Measurements from ENCODE around the gene KCNJ1. TPM values are rescaled to one million over a fixed set of nuclear protein-coding genes. Genes with fewer than 3 reads are reported as not detected.

The KCNJ1 gene
- total and polyA plus RNA-seq, 2 experiments from 2014 or later = 0.16 TPM; not detected in 1

DNA sequence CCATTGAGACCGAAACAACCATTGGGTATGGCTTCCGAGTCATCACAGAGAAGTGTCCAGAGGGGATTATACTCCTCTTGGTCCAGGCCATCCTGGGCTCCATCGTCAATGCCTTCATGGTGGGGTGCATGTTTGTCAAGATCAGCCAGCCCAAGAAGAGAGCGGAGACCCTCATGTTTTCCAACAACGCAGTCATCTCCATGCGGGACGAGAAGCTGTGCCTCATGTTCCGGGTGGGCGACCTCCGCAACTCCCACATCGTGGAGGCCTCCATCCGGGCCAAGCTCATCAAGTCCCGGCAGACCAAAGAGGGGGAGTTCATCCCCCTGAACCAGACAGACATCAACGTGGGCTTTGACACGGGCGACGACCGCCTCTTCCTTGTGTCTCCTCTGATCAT, 44.6 kb upstream of the KCNJ1 start:
- H3F3A ChIP-seq (replicated peaks; ENCODE audit: low read depth) = no peaks in the 10 kb centered on the region
- peaks cover 21% of the 10 kb centered on the region for H3K27me3 ChIP-seq (ENCODE audit: insufficient read depth)
- H3K36me3 Mint-ChIP-seq (ENCODE audit: low read depth) = no peaks in the 10 kb centered on the region
- H3K9me2 ChIP-seq (ENCODE audit: insufficient read depth) = no peaks in the 10 kb centered on the region
- H3K27ac ChIP-seq (ENCODE audit: low read depth) = no peak overlapping the region
- H3K36me3 ChIP-seq (ENCODE audit: insufficient read depth) = no peaks in the 10 kb centered on the region
- H3K4me1 ChIP-seq (ENCODE audit: insufficient read depth) = no peaks in the 10 kb centered on the region
- no peak overlapping the region for H2AFZ ChIP-seq
- no peaks in the 10 kb centered on the region for H3K79me2 ChIP-seq (replicated peaks; ENCODE audit: insufficient read depth)
- H3K4me2 ChIP-seq = no peak overlapping the region
- H4K20me1 ChIP-seq (replicated peaks; ENCODE audit: insufficient read depth) = no peaks in the 10 kb centered on the region
- DNase-seq (ENCODE audit: low spot score) = no peak
- TF ChIP-seq EZH2phosphoT487 (IDR thresholded peaks at IDR 0.05; ENCODE audit: unreplicated experiment) (no peak), ZNF462 (CRISPR knock-in tag; IDR thresholded peaks at IDR 0.05) (no peak), ZNF331 (CRISPR knock-in tag; IDR thresholded peaks at IDR 0.05; ENCODE audit: low read depth) (no peak), CREB1 (CRISPR knock-in tag; IDR thresholded peaks at IDR 0.05; ENCODE audit: low read depth) (no peak), ETS1 (IDR thresholded peaks at IDR 0.05) (no peak), POLR2AphosphoS5 (IDR thresholded peaks at IDR 0.05; ENCODE audit: low read depth) (no peak)
- no peak for ATAC-seq
- no peak overlapping the region for H3K4me3 Mint-ChIP-seq
- no peak overlapping the region for H3K4me3 ChIP-seq
- no peak overlapping the region for H3K27ac Mint-ChIP-seq
- no peaks in the 10 kb centered on the region; the same call in 2 of the 3 replicates for H3K4me1 Mint-ChIP-seq
- H3K9me3 Mint-ChIP-seq = peaks cover 8% of the 10 kb centered on the region
- H3K27me3 Mint-ChIP-seq (ENCODE audit: insufficient read depth, low read depth, poor library complexity) = peaks cover 19% of the 10 kb centered on the region

Data from GM23338 (cell line).